ENCODE results near the gene FBXO41.

The FBXO41 gene

DNA sequence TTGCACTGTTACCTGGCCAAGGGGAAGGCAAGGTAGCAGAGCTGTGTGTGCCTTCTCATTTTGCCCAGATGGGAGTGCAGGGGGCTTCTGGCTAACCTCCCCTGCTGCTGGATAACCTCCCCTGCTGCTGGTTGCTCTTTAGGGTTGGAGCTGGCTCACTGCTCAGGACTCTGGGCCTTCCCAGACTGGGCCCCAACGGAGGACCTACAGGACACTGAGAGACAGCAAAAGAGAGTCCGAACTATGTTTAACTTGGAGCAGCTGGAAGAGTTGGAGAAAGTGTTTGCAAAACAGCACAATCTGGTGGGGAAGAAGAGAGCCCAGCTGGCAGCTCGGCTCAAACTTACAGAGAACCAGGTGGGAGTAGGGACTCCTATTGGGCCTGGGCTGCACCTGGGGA, 76.0 kb downstream of the FBXO41 start:
- DNase-seq = no peak

- no peak for DNase-seq
Observed at GRCh38 chr2:73205611-73206010, 78.7 kb downstream of the FBXO41 start.

Data from amniotic stem cell (primary cell).